Measurements from ENCODE around the gene PPP1R16B.
"Not testable (repeated sequence)": the region's sequence is repeated elsewhere in the genome, so short reads cannot be mapped to it uniquely, and the experiment has no call there.

The PPP1R16B gene

DNA sequence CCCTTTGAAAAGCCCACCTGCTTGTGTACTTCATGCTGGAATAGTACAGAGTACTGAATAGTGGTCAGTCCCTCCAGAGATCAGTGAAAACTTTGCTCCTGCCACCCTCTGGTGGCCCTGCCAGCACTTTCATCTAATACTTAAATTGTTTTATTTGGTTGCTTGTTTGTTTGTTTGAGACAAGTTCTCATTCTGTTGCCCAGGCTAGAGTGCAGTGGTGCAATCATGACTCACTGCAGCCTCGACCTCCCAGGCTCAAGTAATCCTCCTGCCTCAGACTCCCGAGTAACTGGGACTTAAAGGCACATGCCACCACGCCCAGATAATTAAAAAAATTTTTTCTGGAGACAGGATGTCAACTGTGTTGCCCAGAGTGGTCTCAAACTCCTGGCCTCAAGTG lies 129.8 kb downstream of the PPP1R16B start:
- no peak for DNase-seq (ENCODE audit: low spot score)

- no peak for DNase-seq (ENCODE audit: low spot score)
Measured at GRCh38 chr20:38935967-38936407, 130.5 kb downstream of the PPP1R16B start.

- DNase-seq (ENCODE audit: low spot score): no peak
Measured at GRCh38 chr20:38937000-38937399, 131.5 kb downstream of the PPP1R16B start.

DNA sequence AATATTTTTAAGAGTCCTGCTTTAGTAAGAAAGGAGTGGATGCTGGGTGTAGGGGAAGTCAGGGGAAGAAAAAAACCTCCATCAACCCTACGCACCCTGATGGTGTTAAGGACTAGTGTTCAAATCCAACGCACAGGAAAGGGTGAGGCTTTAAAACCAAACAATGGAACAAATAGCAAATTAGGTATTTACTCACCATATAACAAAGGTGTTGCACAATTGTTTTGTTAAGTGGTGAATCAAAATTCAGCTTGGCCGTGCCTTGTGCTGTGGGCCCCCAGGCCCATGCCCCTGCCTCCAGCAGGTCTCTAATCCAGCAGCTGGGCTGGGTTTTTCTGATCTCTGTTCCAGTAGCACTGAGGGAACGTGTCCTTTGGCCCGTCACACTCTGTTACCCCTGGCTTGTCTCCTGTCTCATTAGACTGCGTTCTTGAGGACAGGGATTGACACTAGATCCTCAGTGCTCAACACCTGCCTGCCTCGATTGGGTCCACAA lies 132.5 kb downstream of the PPP1R16B start:
- no peak for DNase-seq (ENCODE audit: low spot score)

- no peak for DNase-seq (ENCODE audit: low spot score)
Measured at GRCh38 chr20:38939686-38940085, 134.2 kb downstream of the PPP1R16B start.

- no peak for DNase-seq (ENCODE audit: low spot score)
Measured at GRCh38 chr20:38940644-38941043, 135.1 kb downstream of the PPP1R16B start.

DNA sequence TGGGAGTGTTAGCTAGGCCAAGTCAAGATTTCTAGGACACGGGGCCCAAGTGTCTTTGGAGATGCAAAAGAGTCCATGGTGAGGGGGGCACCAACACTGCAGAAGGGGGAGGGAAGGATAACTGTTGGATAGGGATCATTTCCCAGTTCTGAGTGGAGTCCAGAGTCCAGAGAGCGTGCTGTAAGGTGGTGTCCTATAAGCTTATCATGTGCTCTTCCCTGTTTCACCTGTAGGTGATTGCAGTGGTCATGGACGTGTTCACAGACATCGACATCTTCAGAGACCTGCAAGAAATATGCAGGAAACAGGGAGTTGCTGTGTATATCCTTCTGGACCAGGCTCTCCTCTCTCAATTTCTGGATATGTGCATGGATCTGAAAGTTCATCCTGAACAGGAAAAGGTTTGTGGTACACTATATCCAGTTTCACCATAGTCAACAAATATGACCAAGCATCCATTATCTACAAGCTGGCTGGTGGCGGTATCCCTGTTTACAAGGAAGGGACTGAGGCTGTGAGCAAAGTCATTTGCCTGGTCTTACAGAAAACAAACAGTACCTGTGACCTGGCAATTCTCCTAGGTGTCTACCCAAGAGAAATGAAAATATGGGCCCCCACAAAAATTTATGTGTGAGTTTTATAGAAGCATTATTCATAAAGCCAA lies 136.4 kb downstream of the PPP1R16B start:
- no peak for DNase-seq (ENCODE audit: low spot score)

DNA sequence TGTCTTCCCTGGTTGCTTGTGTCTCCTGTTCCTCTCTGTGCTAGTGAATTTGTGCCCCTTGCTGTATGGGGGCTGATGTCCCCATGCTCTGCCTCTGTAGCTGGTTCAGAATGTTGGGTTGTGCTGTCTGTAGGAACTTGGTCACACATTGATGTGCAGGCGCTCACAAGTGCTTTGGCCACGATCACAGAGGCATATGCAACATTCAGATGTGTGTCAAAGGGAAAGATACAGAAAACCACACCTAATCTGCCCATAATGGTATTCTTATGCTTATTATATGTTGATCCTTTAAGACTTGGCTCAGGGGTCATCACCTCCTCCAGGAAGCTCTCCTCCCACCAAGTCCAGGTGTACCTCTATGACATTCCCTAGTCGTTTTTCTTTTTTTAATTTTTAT lies 139.5 kb downstream of the PPP1R16B start:
- DNase-seq (ENCODE audit: low spot score): no peak

DNA sequence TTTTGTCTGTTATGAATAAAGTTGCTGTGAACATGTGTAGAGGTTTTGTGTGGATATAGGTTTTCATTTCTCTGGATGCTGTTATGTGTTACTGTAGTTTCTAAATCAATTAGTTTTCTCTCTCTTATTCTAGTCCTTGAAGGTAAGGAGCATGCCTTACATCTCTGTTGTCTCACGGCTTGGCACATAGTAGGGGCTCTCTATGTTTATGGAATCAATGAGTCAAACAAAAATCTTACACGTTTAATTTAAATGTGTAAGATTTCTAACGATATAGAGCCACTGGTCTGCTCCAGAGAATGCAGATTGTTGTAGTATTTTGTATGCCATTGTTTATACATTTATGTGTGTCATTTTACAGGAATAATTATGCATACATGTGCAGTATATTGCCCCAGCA lies 141.3 kb downstream of the PPP1R16B start:
- no peak for DNase-seq (ENCODE audit: low spot score)

- no peak for DNase-seq (ENCODE audit: low spot score)
Measured at GRCh38 chr20:38947931-38948362, 142.4 kb downstream of the PPP1R16B start.

DNA sequence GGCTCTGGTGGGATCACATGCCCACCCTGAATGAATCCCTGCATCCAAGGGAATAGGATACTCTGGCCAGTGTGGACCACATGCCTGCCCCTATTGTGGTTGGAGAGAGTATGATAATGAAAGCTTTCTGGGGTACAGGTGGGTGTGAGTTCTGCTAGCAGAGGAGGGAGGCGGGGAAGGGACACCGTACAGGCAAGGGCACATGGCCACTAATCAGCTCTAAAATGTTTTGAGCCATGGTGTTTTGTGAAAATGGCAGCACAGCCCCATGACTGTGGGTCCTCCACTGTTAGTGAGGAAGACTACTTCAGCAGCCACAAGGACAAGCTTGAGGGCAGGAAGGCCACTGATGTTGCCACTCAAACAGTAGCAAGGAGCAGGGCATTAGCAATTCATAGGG lies 144.8 kb downstream of the PPP1R16B start:
- DNase-seq (ENCODE audit: low spot score): no peak

DNA sequence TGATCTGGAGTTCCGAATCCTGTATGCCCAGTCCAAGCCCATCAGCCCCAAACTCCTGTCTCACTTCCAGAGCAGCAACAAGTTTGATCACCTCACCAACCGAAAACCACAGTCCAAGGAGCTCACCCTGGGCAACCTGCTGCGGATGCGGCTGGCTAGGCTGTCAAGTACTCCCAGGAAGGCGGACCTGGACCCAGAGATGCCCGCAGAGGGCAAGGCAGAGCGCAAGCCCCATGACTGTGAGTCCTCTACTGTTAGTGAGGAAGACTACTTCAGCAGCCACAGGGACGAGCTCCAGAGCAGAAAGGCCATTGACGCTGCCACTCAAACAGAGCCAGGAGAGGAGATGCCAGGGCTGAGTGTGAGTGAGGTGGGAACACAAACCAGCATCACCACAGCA lies 146.1 kb downstream of the PPP1R16B start:
- DNase-seq (ENCODE audit: low spot score): no peak

DNA sequence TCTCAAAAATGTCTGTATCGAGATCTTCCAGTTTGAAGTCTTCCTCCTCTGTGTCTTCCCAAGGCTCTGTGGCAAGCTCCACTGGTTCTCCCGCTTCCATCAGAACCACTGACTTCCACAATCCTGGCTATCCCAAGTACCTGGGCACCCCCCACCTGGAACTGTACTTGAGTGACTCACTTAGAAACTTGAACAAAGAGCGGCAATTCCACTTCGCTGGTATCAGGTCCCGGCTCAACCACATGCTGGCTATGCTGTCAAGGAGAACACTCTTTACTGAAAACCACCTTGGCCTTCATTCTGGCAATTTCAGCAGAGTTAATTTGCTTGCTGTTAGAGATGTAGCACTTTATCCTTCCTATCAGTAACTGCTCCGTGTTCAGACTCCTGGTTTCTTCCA lies 146.7 kb downstream of the PPP1R16B start:
- DNase-seq (ENCODE audit: low spot score): no peak

GRCh38 chr20:38953630-38954340 lies 148.3 kb downstream of the PPP1R16B start:
- no peak for DNase-seq (ENCODE audit: low spot score)

- no peak for DNase-seq (ENCODE audit: low spot score)
Measured at GRCh38 chr20:38957235-38957876, 151.9 kb downstream of the PPP1R16B start.

- DNase-seq (ENCODE audit: low spot score): no peak
Measured at GRCh38 chr20:38957915-38958485, 152.5 kb downstream of the PPP1R16B start.

DNA sequence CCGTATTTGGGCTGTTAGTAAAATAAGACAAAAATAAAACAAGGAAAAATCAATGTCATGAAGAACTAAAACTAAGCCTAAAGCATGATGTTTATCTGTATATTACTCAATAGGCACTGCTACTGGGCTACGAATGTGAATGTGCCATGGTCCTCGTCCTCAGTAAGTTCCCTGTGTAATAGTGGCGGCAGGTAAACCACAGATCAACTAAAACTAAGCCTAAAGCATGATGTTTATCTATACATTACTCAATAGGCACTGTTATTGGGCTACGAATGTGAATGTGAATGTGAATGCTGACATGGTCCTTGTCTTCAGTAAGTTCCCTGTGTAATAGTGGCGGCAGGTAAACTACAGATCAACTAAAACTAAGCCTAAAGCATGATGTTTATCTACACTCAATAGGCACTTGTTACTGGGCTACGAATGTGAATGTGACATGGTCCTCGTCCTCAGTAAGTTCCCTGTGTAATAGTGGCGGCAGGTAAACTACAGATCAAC lies 154.7 kb downstream of the PPP1R16B start:
- not testable (repeated sequence) for DNase-seq (ENCODE audit: low spot score)

- DNase-seq (ENCODE audit: low spot score): peak; percentile 7
Measured at GRCh38 chr20:38961530-38962043, 156.1 kb downstream of the PPP1R16B start.

DNA sequence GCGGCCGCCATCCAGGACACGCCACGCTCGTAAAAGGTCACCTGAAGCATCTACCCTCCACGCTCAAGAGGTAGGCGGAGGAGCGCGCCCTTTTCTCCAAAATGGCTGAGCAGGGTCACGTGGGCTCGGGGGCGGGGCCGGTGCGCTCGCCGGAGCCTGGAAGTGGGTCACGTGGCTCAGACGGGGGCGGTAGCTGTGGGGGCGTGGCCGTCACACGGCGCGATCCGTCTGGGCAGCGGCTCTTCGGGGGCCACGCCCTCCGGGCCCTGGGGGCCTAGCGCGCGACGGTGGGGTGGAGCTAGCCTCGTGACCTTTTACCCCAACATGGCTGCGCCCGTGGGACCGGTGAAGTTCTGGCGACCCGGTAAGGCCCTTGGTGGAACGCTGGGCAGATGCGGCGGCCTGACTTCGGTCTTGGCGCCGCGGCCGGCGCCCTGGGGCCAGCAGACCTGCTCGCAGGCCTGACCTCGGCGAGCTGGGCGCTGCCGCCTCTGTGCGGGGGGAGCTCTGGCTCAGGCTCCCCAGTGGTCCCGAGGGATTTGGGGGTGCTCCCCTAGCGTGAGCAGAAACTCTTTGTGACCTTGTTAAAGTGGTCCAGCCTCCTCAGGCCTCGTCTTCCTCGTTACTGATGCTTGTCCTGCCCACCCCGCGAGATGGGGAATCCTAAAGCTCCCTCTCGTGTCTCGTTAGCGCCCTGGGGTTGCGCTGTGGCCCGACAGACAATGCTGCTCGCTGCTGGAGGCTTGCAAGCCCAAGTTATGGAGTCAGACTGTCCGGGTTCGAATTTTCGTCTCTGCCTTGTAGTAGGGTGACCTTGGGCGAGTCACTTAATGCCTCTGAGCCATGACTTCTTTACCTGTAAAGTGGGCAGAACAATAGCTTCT lies 156.8 kb downstream of the PPP1R16B start, which contains the start of gene DHX35:
Gene DHX35 (plus strand): TSS at position 301 of the 884 bp plus-strand sequence. CDS start 24 bp downstream, at position 325.
- peak; percentile 98 for DNase-seq (ENCODE audit: low spot score)

DNA sequence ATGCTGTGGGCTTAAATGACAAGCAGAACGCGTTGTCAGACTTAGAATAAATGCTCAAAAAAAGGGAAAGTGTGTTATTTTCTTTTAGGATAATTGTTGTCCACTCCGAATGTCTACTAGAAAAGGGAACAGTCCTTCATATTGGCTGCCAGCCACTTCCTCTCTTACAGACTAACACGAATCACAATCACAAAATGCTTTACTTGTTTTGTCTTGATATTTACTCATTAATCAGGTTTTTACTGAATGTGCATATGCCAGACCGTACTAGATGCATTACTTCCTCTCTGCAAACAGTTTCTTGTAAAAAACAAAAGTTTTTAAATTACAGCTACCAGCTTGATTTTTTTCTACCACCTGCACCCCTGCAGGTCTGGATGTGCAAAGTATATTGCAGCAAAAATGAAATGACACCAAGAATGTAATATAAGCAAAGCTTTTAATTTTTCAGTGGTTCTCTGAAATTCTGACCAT lies 157.5 kb downstream of the PPP1R16B start:
- DNase-seq (ENCODE audit: low spot score): no peak

GRCh38 chr20:38963745-38964144 lies 158.2 kb downstream of the PPP1R16B start:
- DNase-seq (ENCODE audit: low spot score): no peak
